Hepatocyte (in vitro differentiated cells): ENCODE measurements around the gene FOXE1. TPM values are rescaled to one million over a fixed set of nuclear protein-coding genes. Genes with fewer than 3 reads are reported as not detected.

ENCODE experiments used
- DNase-seq: peaks from one replicate; pipeline ENCODE4 v3.0.0-alpha.2; 2016; ENCODE audit warnings: low spot score
- H2AFZ ChIP-seq: fragments of 200-600 bp; sonication (generic); 2 replicates; pipeline ENCODE4 v1.6.0; 2016; ENCODE audit warnings: antibody characterized with exemption, mild to moderate bottlenecking
- H3K27ac ChIP-seq: fragments of 200-600 bp; sonication (generic); 2 replicates; pipeline ENCODE4 v1.5.1; 2016; ENCODE audit warnings: mild to moderate bottlenecking
- H3K27me3 ChIP-seq: fragments of 200-600 bp; sonication (generic); 2 replicates; pipeline ENCODE4 v1.6.1; 2016
- H3K36me3 ChIP-seq: fragments of 200-600 bp; sonication (generic); replicated peaks from 2 replicates; pipeline ENCODE4 v1.5.1; 2016; ENCODE audit warnings: low read depth; ENCODE audit not compliant: insufficient read depth
- H3K4me1 ChIP-seq: fragments of 200-600 bp; sonication (generic); 2 replicates; pipeline ENCODE4 v1.5.1; 2016; ENCODE audit warnings: mild to moderate bottlenecking, moderate library complexity; ENCODE audit not compliant: insufficient read depth
- H3K4me2 ChIP-seq: fragments of 200-600 bp; sonication (generic); 2 replicates; pipeline ENCODE4 v1.6.0; 2016
- H3K4me3 ChIP-seq: fragments of 200-600 bp; sonication (generic); 2 replicates; pipeline ENCODE4 v1.5.1; 2016; ENCODE audit warnings: mild to moderate bottlenecking
- H3K79me2 ChIP-seq: fragments of 200-600 bp; sonication (generic); 2 replicates; pipeline ENCODE4 v1.6.0; 2017; ENCODE audit warnings: mild to moderate bottlenecking
- H3K9me2 ChIP-seq: fragments of 200-600 bp; sonication (generic); replicated peaks from 2 replicates; pipeline ENCODE4 v1.6.0; 2017; ENCODE audit warnings: mild to moderate bottlenecking; ENCODE audit not compliant: insufficient read depth
- H3K9me3 ChIP-seq: fragments of 200-600 bp; sonication (generic); 2 replicates; pipeline ENCODE4 v1.5.1; 2016; ENCODE audit warnings: low read depth, mild to moderate bottlenecking
- H4K20me1 ChIP-seq: fragments of 200-600 bp; sonication (generic); 2 replicates; pipeline ENCODE4 v1.6.0; 2016; ENCODE audit warnings: mild to moderate bottlenecking; ENCODE audit not compliant: insufficient read depth, poor library complexity, severe bottlenecking
- CTCF ChIP-seq: fragments of 200-600 bp; sonication (generic); IDR thresholded peaks from 2 replicates; pipeline ENCODE4 v1.5.1; 2016; ENCODE audit warnings: antibody characterized with exemption, mild to moderate bottlenecking; ENCODE audit not compliant: poor library complexity
- EZH2 ChIP-seq: fragments of 200-600 bp; sonication (generic); IDR thresholded peaks from 2 replicates; pipeline ENCODE4 v1.6.1; 2016; ENCODE audit warnings: antibody characterized with exemption, mild to moderate bottlenecking, borderline replicate concordance
- EZH2phosphoT487 ChIP-seq: fragments of 200-600 bp; sonication (generic); IDR thresholded peaks from one replicate; pipeline ENCODE4 v1.6.1; 2018; ENCODE audit warnings: antibody characterized with exemption, mild to moderate bottlenecking, low read depth, moderate library complexity; ENCODE audit not compliant: unreplicated experiment, severe bottlenecking
- WGBS: methylation state at CpG from one replicate; pipeline ENCODE4 v1.1.6; 2016; ENCODE audit warnings: low lambda C conversion rate; ENCODE audit errors: missing lambda C conversion rate; 5-methylcytosine and 5-hydroxymethylcytosine counted together
- polyA plus RNA-seq: library from polyadenylated mRNA; unstranded; fragments of >200 nt; fragmentation: Nextera tagmentation; extraction: Ambion mirVana; gene quantifications from 2 replicates; pipeline ENCODE4 v1.2.1, GENCODE V29; 2016
- total RNA-seq: library from RNA; depleted of rRNA; stranded (reverse); fragments of >200 nt; gene quantifications from 2 replicates; pipeline ENCODE4 v1.2.3, GENCODE V29; 2014

FOXE1 gene
- total and polyA plus RNA-seq, 2 experiments from 2014 or later, result 0.67 to 0.99 TPM

- no peak for DNase-seq
- peaks cover 82% of the 10 kb centered on the region for H3K27me3 ChIP-seq
- H3K36me3 ChIP-seq, result no peaks in the 10 kb centered on the region
- TF ChIP-seq CTCF (no peak), EZH2phosphoT487 (no peak), EZH2 (no peak)
- H3K27ac ChIP-seq, result no peak overlapping the region
- no peak overlapping the region for H3K4me2 ChIP-seq
- no peak overlapping the region for H2AFZ ChIP-seq
- H3K4me3 ChIP-seq, result no peak overlapping the region
- H3K9me2 ChIP-seq, result no peaks in the 10 kb centered on the region
- H3K79me2 ChIP-seq, result no peaks in the 10 kb centered on the region
- H4K20me1 ChIP-seq, result no peaks in the 10 kb centered on the region
- 91% methylated on average over 5 of the region's 5 CpGs for WGBS
- H3K4me1 ChIP-seq, result peaks cover 7% of the 10 kb centered on the region
- H3K9me3 ChIP-seq, result no peaks in the 10 kb centered on the region
Observed at GRCh38 chr9:97861148-97861475, 8.1 kb downstream of the FOXE1 start.

- Histone ChIP-seq H3K27me3 (peaks cover 60% of the 10 kb centered on the region), H3K4me1 (no peaks in the 10 kb centered on the region), H3K9me2 (no peaks in the 10 kb centered on the region), H3K4me2 (no peak overlapping the region), H4K20me1 (no peaks in the 10 kb centered on the region), H3K36me3 (no peaks in the 10 kb centered on the region), H3K9me3 (no peaks in the 10 kb centered on the region), H3K4me3 (no peak overlapping the region), H2AFZ (no peak overlapping the region), H3K79me2 (no peaks in the 10 kb centered on the region), H3K27ac (no peak overlapping the region)
- no peak for DNase-seq
- TF ChIP-seq EZH2, result no peak
- TF ChIP-seq CTCF, result no peak
- no peak for TF ChIP-seq EZH2phosphoT487
- 82% methylated on average over 7 of the region's 7 CpGs for whole genome bisulfite sequencing
Observed at GRCh38 chr9:97863314-97863713, 10.3 kb downstream of the FOXE1 start.

GRCh38 chr9:97864396-97864795, 11.4 kb downstream of the FOXE1 start:
- Histone ChIP-seq H3K9me2 (no peaks in the 10 kb centered on the region), H2AFZ (no peak overlapping the region), H3K4me1 (no peaks in the 10 kb centered on the region), H3K27me3 (peaks cover 49% of the 10 kb centered on the region), H3K36me3 (no peaks in the 10 kb centered on the region), H3K4me2 (no peak overlapping the region), H3K9me3 (no peaks in the 10 kb centered on the region), H3K79me2 (no peaks in the 10 kb centered on the region), H3K27ac (no peak overlapping the region), H3K4me3 (no peak overlapping the region), H4K20me1 (no peaks in the 10 kb centered on the region)
- WGBS, result 83% methylated on average over 1 of the region's 1 CpG
- no peak for DNase-seq
- TF ChIP-seq EZH2 (no peak), EZH2phosphoT487 (no peak), CTCF (no peak)

GRCh38 chr9:97866300-97866699, 13.3 kb downstream of the FOXE1 start:
- H4K20me1 ChIP-seq, result no peaks in the 10 kb centered on the region
- 88% methylated on average over 1 of the region's 1 CpG for WGBS
- TF ChIP-seq EZH2 (no peak), CTCF (no peak)
- H3K27ac ChIP-seq, result no peak overlapping the region
- peaks cover 30% of the 10 kb centered on the region for H3K27me3 ChIP-seq
- no peaks in the 10 kb centered on the region for H3K79me2 ChIP-seq
- no peak overlapping the region for H2AFZ ChIP-seq
- no peaks in the 10 kb centered on the region for H3K36me3 ChIP-seq
- H3K4me2 ChIP-seq, result no peak overlapping the region
- no peak overlapping the region for H3K4me3 ChIP-seq
- H3K9me2 ChIP-seq, result no peaks in the 10 kb centered on the region
- DNase-seq, result no peak
- H3K9me3 ChIP-seq, result no peaks in the 10 kb centered on the region
- no peaks in the 10 kb centered on the region for H3K4me1 ChIP-seq
